SW480 (cell line): ENCODE results near the gene MADD.
A peak's percentile ranks its signal among the peaks of the same experiment; 100 is the strongest.

ENCODE experiments used
- DNase-seq: peaks from one replicate; pipeline ENCODE4 v3.0.0-alpha.2; 2016; ENCODE audit warnings: low spot score

MADD gene

DNA sequence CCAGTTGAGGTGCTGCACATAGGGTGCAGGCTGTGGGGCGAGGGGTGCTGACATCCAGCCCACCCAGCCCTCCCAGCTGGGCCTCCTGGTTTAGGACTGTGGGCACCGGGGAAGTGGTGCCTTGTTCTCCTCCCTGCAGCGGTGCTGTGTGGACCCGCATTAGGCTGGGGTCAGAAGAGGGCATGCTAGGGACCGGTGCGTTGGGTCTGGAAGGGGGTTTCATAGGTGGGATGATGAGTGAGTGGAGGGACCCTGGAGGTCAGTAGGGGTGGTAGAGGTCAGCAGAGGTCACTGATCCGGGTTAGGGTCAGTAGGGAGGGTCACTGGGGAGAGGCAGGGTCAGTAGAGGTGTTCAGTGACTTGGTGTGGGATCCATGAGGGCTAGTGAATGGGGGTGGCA lies 89.2 kb downstream of the MADD start:
- DNase-seq = no peak

DNA sequence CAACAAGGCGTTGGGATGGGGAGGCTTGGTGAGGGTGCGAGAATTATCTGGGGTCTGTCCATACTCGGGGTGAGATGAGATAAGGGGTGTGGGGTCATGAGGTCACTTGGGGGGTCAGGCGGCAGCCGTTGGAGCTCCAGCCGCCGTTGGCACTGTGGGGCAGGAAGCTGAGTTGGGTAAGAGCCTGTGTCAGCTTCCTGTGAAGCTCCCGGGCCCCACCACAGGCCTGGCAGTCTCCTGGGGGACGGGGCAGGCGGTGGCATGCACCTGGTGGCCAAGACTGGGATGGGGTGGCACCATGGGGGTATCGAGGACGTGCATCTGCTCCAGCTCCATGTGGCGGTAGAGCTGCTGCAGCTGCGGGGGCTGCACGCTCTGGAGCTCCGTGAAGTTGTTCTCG lies 89.7 kb downstream of the MADD start:
- no peak for DNase-seq

DNA sequence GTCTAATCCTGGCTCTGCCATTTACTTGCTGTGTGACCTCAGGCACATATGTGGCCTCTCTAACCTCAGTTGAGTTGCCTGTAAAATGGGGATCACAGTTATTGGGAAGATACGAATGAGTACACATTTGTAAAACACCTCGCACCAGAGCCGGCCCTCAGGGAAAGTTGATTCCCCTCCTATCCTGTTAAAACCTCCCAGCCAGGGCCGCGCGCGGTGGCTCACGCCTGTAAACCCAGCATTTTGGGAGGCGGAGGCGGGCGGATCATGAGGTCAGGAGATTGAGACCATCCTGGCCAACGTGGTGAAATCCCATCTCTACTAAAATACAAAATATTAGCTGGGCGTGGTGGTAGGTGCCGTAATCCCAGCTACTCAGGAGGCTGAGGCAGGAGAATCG lies 90.4 kb downstream of the MADD start:
- no peak for DNase-seq

DNA sequence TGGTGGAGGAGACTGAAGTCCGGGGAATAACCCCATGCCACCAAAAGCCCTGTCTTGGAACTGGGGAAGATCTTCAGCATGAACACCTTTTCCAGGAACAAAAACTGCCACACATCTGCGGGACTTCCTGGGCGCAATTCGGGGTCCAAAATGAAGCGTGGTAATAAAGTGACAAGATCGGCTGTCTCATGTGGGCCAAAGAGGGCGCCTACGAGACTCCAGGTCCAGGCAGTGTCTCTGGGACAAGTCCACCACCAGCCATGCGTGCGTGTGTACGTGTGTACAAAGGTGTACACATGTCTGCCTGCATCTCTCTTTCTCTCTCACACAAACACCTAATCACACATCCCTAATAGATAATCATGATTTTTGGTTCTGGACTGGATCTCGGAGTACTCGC lies 91.5 kb downstream of the MADD start:
- no peak for DNase-seq

DNA sequence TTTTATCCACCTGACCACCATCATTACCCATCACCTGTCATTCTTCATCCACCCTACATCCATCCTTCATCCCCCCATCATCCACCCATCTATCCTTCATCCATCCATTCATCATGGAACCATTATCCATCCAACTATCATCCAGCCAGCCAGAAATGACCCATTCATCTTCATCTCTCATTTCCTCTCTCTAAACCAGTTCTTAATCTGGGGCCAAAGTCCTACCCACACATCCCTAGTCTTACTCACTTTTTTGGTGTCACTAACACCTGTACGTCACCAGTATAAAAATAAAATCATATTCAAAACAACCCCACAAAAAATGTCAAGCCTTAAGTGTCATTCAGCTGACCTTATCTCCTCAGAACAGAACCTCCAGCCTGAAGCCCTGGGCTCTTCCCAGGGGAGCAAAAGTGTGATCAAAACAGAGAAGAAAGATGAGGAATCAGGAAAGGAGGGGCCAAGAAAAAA lies 96.1 kb downstream of the MADD start:
- no peak for DNase-seq

DNA sequence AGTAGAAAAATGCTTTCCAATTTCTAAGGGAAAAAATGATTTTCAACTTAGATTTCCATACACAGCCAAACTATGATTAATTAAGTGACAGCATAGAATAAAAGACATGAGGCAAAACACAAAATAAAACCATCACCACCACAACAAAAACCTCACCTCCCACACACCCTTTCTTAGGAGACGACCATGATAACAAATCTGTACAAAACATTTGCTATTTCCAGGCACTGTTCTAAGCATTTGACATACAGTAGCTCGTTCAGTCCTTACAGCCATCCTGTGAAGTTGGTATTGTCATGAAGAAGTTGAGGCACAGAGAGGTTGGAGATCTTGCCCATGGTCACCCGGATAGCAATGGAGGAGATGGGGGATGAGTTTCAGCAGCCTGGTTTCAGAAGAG lies 99.7 kb downstream of the MADD start:
- DNase-seq = no peak

DNA sequence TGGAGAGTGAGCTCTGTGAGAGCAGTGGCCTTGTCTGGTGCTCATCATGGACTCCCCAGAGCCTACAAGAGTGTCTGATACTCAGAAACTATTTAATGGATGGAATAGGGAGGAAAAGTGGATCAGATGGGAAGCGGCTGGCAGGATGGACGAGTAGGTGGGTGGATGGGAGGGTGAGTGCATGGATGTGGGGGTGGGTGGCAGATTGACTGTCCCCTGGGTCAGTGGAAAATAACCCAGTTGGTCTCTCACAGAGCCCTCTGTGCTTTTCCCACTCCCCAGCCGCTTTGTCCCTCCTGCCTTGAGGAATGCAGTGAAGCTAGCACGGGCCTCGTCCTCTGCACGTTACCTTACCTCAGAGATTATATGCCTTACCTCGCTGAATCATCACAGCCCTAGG lies 102.5 kb downstream of the MADD start:
- no peak for DNase-seq

DNA sequence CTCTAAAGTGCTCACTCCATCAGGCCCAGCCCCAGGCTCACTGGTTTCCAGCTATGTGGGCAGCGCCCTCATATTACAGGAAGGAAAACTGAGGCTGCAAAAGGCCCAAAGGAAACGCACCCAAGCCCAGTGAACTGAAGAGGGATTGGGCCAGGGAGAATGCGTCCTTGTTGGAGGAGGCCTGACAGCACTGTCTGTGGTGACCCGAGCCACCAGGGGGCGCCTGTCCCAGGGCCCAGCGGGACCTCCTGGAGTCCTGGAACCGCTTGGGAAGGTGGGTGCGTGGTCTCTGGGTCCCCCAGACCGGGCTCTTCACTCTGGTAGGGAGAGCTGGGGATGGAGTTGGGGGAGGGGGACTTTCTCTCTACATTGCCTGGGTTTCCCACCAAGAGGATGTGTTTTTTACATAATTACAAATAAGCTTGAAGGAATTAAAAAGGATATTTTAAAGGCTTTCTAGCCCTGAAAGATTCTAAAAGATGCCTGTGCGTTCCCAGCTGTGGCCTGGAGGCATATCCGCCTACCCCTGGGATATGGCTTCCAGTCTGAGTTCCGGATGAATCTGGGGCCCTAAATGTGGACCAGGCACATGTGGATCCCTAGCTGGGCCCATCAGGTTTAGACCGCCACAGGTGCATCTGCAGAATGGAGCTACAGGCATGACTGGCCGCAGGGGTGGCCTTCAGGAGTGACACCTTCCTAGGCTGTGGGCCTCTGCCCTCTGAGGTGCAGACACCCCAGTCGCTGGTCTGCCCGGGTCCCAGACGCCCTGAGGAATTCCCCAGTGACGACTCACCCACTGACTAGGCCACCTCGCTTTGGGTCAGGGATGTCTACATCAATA lies 104.2 kb downstream of the MADD start:
- peak; percentile 42 for DNase-seq

DNA sequence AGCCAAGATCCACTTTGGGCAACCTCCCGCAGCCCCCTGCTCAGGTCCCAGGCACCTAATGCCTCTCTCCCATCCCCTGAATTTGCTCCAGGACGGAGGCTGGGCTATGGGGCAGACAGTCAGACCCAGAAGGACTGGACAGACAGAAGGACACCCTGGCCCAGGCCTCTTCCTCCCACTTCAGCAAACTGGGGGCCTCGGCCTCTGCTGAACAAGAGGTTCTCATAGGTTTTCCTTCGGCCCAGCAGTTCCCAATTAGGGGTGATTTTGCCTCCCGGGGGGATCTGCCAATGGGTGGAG lies 104.7 kb downstream of the MADD start:
- no peak for DNase-seq

DNA sequence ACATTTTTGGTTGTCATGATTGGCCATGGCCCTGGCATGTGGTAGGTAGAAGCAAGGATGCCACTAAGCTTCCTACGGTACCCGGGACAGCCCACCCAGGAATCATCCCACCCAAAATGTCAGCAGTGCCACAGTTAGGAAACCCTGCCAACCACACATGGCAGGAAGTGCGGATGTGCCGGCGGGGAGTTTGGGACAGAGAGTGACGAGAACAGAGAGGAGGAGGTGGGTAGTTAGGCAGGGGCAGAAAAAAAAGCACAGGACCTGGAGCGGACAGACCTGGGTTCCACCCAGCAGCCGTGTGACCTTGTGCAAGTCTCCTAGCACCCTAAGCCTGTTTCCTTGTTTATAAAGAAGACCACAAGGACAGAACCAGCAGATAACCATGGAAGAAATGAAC lies 105.1 kb downstream of the MADD start:
- no peak for DNase-seq

DNA sequence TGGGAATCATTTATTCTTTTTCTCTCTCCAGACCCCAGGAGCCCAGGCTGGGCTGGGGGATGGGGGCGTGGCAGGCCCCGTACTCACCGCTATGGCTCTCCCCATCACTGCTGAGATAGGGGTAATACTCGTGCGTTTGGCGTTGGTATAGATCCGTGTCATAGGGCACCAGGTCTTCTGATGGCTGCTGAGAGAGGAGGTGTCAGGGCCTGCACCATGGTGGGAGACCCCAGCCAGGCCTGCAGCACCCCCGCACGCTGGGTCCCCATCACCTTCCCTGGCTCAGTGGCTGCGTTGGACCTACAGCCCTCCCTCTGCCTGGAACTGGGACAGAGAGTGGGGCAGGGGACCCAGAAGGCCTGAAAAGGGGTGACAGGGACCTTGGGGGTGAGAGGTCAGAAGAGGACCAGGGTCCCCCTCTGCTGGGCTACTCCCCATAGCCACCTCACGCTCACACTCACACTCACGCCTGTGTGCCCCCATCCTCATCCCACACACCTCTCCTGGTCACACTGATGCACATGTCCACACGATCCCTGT lies 105.7 kb downstream of the MADD start:
- DNase-seq = no peak

DNA sequence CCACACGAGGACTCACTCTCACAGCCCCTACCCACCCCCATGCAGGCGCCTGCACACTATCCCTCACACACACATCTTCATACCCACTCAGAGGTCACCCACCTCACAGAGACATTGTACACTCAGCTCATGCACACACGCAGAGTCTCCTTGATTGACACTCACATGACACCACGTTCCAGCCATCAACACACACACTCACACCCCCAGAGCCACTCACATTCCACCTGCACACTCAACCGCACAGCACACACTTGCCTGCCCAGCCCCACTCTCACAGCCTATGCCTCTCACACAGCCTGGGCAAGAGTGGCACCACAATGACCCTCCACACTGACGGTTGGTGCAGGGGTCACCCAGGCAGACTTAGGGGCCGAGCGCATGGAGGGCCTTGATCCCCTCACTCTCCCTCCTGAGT lies 106.2 kb downstream of the MADD start:
- no peak for DNase-seq

DNA sequence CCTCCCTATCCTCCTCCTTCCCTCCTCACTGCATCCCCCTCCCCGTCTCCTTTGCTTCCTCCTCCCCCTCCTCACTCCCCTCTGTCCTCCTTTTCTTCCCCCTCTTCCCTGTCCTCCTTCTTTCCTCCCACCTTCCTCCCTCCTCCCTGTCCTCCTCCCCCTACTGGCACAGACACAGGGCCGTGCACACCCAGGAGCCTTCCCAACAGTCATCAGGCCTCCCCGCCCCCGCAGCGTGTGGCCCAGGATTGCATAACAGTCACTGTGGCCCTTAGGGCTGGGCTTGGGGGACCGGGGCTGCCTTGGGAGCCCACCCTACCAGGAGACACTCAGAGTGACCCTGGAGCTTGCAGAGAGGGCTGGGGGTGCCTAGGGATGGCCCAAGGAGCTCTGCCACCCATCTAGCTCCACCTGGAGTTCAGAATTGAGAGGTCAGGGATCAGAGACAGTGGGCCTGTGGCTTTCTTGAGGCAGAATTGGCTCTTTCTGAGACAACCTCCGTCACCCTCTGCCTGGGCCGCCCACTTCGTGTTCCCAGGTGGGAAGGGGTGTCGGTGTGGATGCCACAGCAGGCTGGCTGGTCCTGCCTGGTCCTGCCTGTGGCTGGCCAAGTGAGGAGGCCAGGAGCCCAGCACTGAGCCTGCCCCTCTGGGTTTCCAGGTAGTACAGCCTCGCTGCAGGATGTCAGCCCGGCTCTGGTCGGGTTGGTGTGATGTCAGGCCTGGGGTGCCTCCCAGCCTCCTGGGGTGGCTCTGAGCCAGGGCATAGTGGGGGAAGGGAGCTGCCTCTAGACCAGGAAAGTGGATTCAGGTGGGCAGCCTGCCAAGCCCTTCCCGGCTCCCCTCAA lies 106.8 kb downstream of the MADD start:
- no peak for DNase-seq

DNA sequence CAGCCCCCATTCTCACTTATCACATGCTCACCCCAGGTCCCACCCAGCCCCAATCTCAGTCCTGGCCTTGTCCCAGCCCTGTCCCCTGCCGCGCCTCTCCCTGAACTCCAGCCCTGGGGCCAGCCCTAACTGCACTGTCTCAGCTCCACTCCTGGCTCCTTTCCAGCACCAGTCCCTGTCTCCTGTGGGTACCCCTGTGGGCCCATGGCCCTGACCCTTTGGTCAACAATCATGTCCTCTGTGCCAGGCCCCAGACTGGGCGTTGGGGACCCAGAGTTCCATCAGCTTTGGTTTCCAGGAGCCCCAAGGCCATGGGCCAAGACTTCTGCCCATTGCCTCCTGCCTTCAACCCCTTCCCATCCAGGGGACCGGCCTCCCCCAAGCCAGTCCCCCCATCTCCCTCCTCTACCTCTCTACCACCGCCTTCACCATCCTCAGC lies 107.7 kb downstream of the MADD start:
- DNase-seq = no peak

DNA sequence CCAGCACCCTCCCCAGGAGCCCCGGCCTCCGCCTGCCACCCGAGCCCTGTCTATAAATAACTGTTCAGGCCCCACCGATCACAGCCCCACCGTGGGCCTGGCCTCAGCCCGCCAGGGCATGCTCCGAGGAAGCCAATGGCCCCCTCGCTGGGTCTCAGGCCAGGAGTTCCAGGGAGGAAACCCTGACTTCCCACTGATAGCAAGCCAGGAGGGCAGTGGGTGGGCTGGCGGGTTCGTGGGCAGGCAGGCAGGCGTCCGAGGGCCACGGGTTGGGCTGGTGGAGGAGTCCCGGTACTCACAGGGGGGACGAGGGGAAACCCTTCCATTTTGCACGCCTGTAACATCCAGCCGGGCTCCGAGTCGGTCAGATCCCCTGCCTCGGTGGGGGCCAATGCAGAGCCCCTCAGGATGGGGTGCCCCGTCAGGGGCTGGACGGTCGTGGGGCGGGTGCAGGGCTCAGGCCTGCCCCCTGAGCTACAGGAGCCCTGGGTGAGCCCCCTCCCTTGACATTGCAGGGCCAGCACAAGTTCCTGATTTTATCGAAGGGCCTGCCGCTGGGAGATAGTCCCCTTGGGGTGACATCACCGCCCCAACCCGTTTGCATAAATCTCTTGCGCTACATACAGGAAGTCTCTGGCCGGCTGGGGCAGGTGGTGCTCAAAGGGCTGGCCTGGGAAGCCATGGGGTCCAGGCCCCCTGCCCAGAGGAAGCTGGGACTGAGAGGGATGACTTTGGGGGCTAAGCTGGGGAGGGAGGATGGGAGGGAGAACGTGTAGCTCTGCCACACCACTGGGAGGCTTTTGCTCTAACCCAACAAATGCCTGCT lies 108.3 kb downstream of the MADD start, which contains the start of gene SPI1:
SPI1 (minus strand) TSS at position 538 of the 826 bp plus-strand sequence; CDS start at position 344, 194 bp downstream.
- no peak for DNase-seq

DNA sequence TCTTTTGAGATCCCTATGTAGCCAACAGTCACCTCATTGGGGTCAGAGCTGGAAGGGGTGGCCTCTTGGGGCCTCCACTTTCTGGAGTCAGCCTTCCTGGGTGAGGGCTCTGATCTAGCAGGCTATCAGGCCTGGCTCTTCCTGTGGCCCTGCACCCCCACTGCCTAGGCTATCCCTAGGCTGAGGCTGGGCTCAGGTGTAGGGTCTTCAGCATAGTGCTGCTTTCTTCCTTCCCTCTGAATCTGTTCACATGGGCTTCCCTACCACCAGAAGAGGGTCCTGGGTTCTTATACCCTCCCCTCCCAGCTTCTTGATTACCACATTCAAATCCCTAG lies 108.9 kb downstream of the MADD start:
- no peak for DNase-seq

DNA sequence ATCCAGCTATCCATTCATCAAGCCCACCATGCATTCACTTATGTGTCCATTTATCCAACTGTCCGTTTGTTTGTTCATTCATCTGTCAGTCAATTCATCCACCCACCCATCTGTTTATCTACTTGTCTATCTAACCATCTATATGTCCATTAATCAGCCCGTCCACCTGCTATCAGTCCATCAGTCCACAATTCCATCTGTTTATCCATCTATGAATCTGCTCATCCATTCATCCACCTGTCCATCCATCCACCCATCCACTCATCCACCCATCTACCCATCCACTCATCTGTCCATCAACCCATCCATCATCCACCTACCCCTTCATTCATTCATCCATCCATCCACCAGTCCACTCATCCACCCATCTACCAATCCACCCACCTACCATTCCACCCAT lies 109.4 kb downstream of the MADD start:
- DNase-seq = no peak
